Neural cell (in vitro differentiated cells): ENCODE data around the gene VAV2.

Experiments
- RAD21 ChIP-seq: fragments of 450-650 bp; conservative IDR thresholded peaks from 2 replicates; pipeline ENCODE4 v1.6.1; 2014; ENCODE audit warnings: antibody characterized with exemption, mild to moderate bottlenecking, moderate library complexity
- SMC3 ChIP-seq: fragments of 450-650 bp; conservative IDR thresholded peaks from 2 replicates; pipeline ENCODE4 v1.6.1; 2014; ENCODE audit warnings: antibody characterized with exemption, mild to moderate bottlenecking, moderate library complexity; ENCODE audit not compliant: poor library complexity
- TF ChIP-seq, protein P1 (sequence below): fragments of 450-650 bp; IDR thresholded peaks from 2 replicates; pipeline ENCODE4 v1.5.1; 2014; ENCODE audit warnings: antibody characterized with exemption, mild to moderate bottlenecking, moderate library complexity; ENCODE audit not compliant: poor library complexity, severe bottlenecking

DNA sequence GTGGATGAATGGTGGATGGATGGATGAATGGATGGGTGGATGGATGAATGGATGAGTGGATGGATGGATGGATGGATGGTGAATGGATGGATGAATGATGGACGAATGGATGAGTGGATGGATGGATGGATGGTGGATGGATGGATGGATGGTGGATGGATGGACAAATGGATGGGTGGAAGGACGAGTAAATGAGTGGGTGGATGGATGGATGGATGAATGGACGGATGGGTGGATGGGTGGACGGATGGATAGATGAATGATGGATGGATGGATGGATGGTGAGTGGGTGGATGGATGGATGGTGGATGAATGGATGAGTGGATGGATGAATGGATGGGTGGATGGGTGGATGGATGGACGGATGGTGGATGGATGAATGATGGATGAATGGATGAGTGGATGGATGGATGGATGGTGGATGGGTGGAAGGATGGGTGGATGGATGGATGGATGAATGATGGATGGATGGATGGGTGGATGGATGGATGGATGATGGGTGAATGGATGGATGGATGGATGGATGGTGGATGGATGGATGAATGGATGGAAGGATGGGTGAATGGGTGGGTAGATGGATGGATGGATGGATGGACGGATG, 58.6 kb downstream of the VAV2 start:
- TF ChIP-seq, protein P1, sequence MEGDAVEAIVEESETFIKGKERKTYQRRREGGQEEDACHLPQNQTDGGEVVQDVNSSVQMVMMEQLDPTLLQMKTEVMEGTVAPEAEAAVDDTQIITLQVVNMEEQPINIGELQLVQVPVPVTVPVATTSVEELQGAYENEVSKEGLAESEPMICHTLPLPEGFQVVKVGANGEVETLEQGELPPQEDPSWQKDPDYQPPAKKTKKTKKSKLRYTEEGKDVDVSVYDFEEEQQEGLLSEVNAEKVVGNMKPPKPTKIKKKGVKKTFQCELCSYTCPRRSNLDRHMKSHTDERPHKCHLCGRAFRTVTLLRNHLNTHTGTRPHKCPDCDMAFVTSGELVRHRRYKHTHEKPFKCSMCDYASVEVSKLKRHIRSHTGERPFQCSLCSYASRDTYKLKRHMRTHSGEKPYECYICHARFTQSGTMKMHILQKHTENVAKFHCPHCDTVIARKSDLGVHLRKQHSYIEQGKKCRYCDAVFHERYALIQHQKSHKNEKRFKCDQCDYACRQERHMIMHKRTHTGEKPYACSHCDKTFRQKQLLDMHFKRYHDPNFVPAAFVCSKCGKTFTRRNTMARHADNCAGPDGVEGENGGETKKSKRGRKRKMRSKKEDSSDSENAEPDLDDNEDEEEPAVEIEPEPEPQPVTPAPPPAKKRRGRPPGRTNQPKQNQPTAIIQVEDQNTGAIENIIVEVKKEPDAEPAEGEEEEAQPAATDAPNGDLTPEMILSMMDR = no peak
- TF ChIP-seq RAD21 = no peak
- TF ChIP-seq SMC3 = no peak
